KOPT-K1 (cell line): ENCODE measurements around the gene RPL9.
"Not testable (repeated sequence)": the region's sequence is repeated elsewhere in the genome, so short reads cannot be mapped to it uniquely, and the experiment has no call there.

Experiments used
- H3K27ac ChIP-seq: fragments of 200-600 bp; sonication (generic); 2 replicates; pipeline ENCODE4 v1.5.1; 2016; ENCODE audit warnings: antibody characterized with exemption, mild to moderate bottlenecking, low read depth, low read length; ENCODE audit not compliant: poor library complexity, severe bottlenecking
- H3K36me3 ChIP-seq: fragments of 200-600 bp; sonication (generic); 2 replicates; pipeline ENCODE4 v1.5.1; 2017; ENCODE audit warnings: antibody characterized with exemption, mild to moderate bottlenecking, low read length, moderate library complexity; ENCODE audit not compliant: insufficient read depth
- H3K9me3 ChIP-seq: fragments of 200-600 bp; sonication (generic); 2 replicates; pipeline ENCODE4 v1.5.1; 2017; ENCODE audit warnings: antibody characterized with exemption, low read length, mild to moderate bottlenecking; ENCODE audit not compliant: insufficient read depth, poor library complexity, severe bottlenecking

RPL9 gene

GRCh38 chr4:39480251-39480650, 21.5 kb upstream of the RPL9 start:
- Histone ChIP-seq H3K9me3 (peaks cover 7% of the 10 kb centered on the region), H3K36me3 (peaks cover 21% of the 10 kb centered on the region), H3K27ac (no peak overlapping the region)

DNA sequence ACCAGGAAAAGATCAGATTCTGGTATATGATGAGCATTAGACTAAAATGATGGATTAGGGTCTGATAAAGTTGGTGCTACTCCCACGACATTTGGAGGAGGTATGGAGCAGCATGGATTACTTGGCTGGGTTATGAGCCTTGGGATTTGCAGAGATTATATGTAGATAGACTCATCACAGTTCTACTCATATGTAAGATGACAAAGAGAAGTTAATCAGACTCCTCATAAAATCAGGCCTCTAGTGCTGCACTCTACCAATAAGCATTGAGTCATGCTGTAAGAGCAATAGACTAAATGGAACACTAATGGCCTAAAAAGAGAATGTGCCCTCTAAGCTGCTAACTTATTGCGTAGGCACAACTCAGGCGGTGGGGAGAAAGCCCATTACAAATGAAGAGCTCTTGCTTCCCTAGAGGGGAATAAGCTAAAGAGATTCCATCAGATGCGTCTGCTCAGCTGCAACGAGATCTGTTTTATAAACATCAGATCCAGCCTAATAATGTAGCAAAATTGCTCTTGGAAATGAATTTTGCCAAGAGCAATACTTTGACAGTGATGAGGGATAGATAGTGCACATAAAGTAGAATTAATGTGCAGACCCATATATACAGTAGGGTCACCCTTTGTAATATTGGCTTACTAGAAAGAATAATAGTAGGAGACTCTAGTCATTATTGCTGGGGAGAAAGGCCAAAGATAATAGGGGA, 17.6 kb upstream of the RPL9 start:
- H3K36me3 ChIP-seq = peaks cover 49% of the 10 kb centered on the region
- no peaks in the 10 kb centered on the region for H3K9me3 ChIP-seq
- no peak overlapping the region for H3K27ac ChIP-seq

GRCh38 chr4:39472396-39472795, 13.7 kb upstream of the RPL9 start:
- Histone ChIP-seq H3K27ac (no peak overlapping the region), H3K9me3 (no peaks in the 10 kb centered on the region), H3K36me3 (peaks cover 63% of the 10 kb centered on the region)

- Histone ChIP-seq H3K36me3 (peaks cover 67% of the 10 kb centered on the region), H3K9me3 (no peaks in the 10 kb centered on the region), H3K27ac (no peak overlapping the region)
Measured at GRCh38 chr4:39470402-39470801, 11.7 kb upstream of the RPL9 start.

DNA sequence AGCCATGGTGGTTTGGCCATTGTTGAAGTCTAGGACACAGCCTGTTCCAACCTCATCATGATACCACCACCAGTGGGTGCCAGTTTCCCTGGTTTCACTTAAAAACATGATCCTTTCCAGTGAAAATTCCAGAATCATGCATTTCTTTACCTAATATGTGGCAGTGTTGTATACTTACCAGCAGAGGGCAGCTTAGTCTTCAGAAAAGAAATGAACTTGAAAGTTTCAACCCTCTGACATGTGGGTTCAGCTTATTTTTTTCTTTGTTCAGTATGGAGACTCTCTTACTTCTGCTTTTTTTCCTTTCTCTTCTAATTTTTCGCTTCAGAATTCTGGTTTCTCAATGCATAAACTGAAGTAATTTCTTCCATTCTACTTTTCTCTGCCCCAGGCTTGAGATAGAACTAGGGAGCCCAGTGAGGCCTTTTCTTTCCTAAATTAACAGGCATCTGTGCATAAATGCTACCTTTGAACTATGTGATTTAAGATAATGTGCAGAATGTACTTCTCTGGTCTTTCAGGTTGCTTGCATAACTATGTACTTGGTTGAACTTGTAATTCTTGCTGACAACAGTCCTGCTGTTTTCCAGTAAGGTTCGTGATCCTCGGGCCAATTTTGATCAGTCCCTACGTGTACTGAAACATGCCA, 10.8 kb upstream of the RPL9 start:
- no peaks in the 10 kb centered on the region for H3K9me3 ChIP-seq
- H3K27ac ChIP-seq = no peak overlapping the region
- H3K36me3 ChIP-seq = peaks cover 75% of the 10 kb centered on the region

GRCh38 chr4:39467464-39467863, 8.7 kb upstream of the RPL9 start:
- no peaks in the 10 kb centered on the region for H3K9me3 ChIP-seq
- H3K27ac ChIP-seq = no peak overlapping the region
- H3K36me3 ChIP-seq = peaks cover 79% of the 10 kb centered on the region

DNA sequence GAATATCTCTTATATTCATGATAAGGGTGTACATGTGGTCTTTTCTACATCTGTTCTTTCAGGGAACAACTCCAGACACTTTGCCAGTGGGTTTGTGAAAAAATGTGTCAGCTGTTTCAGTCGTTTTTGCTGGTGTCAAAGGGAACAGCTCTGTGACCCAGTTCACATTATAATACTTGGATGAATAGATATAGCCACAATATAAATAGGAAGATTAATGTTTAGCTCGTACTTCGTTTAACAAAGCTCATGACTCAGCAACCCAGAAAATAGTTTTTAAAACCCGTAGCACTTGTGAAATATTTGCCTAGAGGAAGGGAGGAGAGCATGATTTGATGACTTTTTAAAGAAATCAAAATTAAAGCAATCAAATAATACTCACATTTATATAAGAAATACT, 8.0 kb upstream of the RPL9 start:
- Histone ChIP-seq H3K27ac (no peak overlapping the region), H3K9me3 (no peaks in the 10 kb centered on the region), H3K36me3 (peaks cover 74% of the 10 kb centered on the region)

GRCh38 chr4:39464886-39465501, 6.3 kb upstream of the RPL9 start:
- no peak overlapping the region for H3K27ac ChIP-seq
- no peaks in the 10 kb centered on the region for H3K9me3 ChIP-seq

GRCh38 chr4:39458161-39458504, 589 bp downstream of the RPL9 start:
- not testable (repeated sequence) for H3K9me3 ChIP-seq

More at GRCh38 chr4:39464886-39465501, 6.3 kb upstream of the RPL9 start:
- H3K36me3 ChIP-seq = peaks cover 65% of the 10 kb centered on the region

GRCh38 chr4:39456946-39457763, 1.6 kb downstream of the RPL9 start:
- no peaks in the 10 kb centered on the region for H3K9me3 ChIP-seq
- H3K36me3 ChIP-seq = peaks cover 69% of the 10 kb centered on the region
- H3K27ac ChIP-seq = peak overlapping the region; percentile 82

More at GRCh38 chr4:39458161-39458504, 589 bp downstream of the RPL9 start:
- Histone ChIP-seq H3K36me3 (peaks cover 66% of the 10 kb centered on the region), H3K27ac (peak overlapping the region; percentile 82)

DNA sequence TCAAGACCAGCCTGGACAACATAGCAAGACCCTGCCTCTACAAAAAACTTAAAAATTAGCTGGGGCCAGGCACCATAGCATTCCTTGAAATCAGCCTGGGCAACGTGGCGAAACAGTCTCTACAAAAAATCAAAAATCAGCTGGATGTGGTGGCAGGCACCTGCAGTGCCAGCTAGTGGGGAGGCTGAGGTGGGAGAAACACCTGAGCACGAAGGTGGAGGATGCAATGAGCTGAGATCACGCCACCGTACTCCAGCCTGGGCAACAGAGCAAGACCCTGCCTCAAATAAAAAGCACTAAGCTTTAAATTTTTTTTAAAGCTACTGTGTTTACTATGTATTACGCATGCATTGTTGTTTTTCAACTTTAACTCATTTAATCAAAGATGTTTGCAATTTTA, 3.2 kb downstream of the RPL9 start:
- Histone ChIP-seq H3K27ac (no peak overlapping the region), H3K36me3 (peaks cover 75% of the 10 kb centered on the region), H3K9me3 (no peaks in the 10 kb centered on the region)

DNA sequence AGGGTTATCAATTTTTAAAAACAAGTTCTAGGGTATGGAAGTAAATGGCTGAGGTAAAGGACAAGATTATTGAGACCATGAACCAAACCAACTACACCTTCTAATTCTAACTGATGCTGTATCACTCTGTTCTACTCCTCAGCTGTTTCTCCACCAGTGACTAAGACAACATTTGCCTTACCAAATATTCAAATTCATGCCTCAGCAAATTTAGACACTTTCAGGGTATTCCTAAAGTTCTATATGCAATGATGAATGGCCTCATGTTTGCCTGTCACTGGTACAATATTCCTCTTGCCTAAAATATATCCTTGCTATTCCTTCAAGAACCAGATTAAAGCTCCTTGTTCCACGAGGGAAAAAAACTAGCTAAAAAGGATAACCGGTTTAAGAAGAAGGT, 5.0 kb downstream of the RPL9 start:
- no peaks in the 10 kb centered on the region for H3K9me3 ChIP-seq
- H3K27ac ChIP-seq = no peak overlapping the region
- peaks cover 87% of the 10 kb centered on the region for H3K36me3 ChIP-seq

DNA sequence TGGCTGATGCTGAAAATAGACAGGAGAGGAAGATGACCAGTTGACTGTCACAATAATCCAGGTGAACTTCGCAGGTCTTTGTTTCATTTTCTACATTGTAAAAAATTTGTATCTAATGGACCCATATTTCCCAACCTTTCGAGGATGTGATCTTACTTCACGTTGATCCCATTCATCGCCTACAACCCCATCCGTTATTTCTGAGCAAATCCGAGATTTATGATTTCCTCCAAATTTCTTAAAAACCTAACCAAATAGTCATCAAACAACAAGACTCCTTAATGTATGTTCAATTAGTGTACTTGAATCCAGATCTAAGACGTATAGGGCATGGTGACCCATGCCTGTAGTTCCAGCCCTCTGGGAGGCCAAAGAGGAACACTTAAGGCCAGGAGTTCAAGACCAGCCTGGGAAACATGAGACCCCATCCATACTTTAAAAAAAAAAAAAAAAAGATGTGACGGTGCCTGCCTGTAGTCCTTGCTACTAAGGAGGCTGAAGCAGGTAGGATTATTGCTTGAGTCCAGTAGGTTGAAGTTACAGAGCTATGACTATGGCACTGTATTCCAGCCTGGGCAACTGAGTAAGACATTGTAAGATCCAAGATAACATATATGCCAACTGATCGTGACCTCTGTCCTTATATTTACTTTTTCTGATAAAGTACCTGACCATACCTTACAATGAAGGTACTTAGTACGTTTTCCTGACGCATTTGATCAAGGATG, 5.7 kb downstream of the RPL9 start:
- Histone ChIP-seq H3K9me3 (no peaks in the 10 kb centered on the region), H3K36me3 (peaks cover 90% of the 10 kb centered on the region), H3K27ac (no peak overlapping the region)

GRCh38 chr4:39452153-39452859, 6.4 kb downstream of the RPL9 start:
- H3K27ac ChIP-seq = no peak overlapping the region
- H3K9me3 ChIP-seq = no peaks in the 10 kb centered on the region
- H3K36me3 ChIP-seq = peaks cover 83% of the 10 kb centered on the region
